C4-2B (cell line): Measurements from ENCODE around the gene PABPC3.

ENCODE experiments used
- ZFX ChIP-seq: fragments of 450-650 bp; IDR thresholded peaks from 2 replicates; pipeline ENCODE4 v1.6.1; 2017
- TF ChIP-seq, protein P1 (sequence below): fragments of 450-650 bp; conservative IDR thresholded peaks from 2 replicates; pipeline ENCODE4 v1.5.1; 2017; ENCODE audit warnings: mild to moderate bottlenecking

DNA sequence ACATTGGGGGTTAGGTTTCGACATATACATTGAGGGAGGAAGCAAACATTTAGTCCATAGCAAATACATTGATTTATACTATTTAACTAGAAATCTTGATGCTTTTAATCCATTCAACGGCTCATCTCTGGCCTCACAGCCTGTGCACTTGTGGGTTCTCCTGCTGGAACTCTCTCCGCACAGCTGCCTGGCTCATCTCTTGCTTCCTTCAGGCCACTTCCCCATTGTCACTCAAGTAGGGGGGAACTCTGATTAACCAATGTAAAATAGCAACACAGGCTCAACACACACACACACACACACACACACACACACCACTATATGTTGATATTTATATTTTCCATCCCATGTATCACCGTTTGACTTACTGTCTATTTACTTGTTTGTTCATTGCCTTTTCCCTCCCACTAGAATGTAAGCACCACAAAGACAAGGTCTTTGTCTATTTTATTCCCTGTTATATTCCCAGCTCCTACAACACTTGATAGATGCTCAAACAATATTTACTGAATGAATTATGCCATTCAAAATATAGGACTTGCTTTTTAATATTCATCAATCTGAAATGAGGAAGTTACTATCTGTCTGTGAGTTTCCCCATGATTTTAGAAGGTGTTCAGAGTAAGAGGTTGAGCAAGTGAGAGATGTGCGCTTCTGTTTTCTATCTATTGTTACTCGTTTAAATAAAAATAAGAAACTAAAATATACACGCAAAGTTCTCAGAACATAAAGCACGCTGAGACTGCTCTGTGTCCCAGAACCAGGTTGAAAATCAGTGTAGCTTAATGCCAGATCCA, 29.8 kb upstream of the PABPC3 start:
- TF ChIP-seq, protein P1, sequence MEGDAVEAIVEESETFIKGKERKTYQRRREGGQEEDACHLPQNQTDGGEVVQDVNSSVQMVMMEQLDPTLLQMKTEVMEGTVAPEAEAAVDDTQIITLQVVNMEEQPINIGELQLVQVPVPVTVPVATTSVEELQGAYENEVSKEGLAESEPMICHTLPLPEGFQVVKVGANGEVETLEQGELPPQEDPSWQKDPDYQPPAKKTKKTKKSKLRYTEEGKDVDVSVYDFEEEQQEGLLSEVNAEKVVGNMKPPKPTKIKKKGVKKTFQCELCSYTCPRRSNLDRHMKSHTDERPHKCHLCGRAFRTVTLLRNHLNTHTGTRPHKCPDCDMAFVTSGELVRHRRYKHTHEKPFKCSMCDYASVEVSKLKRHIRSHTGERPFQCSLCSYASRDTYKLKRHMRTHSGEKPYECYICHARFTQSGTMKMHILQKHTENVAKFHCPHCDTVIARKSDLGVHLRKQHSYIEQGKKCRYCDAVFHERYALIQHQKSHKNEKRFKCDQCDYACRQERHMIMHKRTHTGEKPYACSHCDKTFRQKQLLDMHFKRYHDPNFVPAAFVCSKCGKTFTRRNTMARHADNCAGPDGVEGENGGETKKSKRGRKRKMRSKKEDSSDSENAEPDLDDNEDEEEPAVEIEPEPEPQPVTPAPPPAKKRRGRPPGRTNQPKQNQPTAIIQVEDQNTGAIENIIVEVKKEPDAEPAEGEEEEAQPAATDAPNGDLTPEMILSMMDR, result no peak
- no peak for TF ChIP-seq ZFX
